ENCODE measurements around the gene HSD3B7.
"Not testable (repeated sequence)": the region's sequence is repeated elsewhere in the genome, so short reads cannot be mapped to it uniquely, and the experiment has no call there.

Gene HSD3B7

GRCh38 chr16:31008551-31008950 lies 23.5 kb downstream of the HSD3B7 start:
- in situ Hi-C loops (cut with MboI; ENCODE audit: low pct_unique_long_range_greater_than_20kb, low sequenced_read_pairs, unreplicated experiment), result no loop called here
- TF ChIP-seq CTCF (IDR thresholded peaks at IDR 0.05; ENCODE audit: extremely low read depth, insufficient read depth, missing control alignments), result no peak
- DNase-seq (ENCODE audit: low spot score), result no peak

GRCh38 chr16:31009120-31009519 lies 24.1 kb downstream of the HSD3B7 start:
- in situ Hi-C loops (cut with MboI; ENCODE audit: low pct_unique_long_range_greater_than_20kb, low sequenced_read_pairs, unreplicated experiment), result no loop called here
- no peak for TF ChIP-seq CTCF (IDR thresholded peaks at IDR 0.05; ENCODE audit: extremely low read depth, insufficient read depth, missing control alignments)
- no peak for DNase-seq (ENCODE audit: low spot score)

- peak; percentile 15 for TF ChIP-seq CTCF (IDR thresholded peaks at IDR 0.05; ENCODE audit: extremely low read depth, insufficient read depth, missing control alignments)
- in situ Hi-C loops (cut with MboI; ENCODE audit: low pct_unique_long_range_greater_than_20kb, low sequenced_read_pairs, unreplicated experiment), result no loop called here
- DNase-seq (ENCODE audit: low spot score), result no peak
Observed at GRCh38 chr16:31009894-31010584, 25.0 kb downstream of the HSD3B7 start.

GRCh38 chr16:31010585-31011325 lies 25.7 kb downstream of the HSD3B7 start, which contains the start of gene STX1B:
Gene STX1B, minus strand, starts transcription at chr16:31010638. Its CDS starts 242 bp downstream, at chr16:31010396.
- in situ Hi-C loops (cut with MboI; ENCODE audit: low pct_unique_long_range_greater_than_20kb, low sequenced_read_pairs, unreplicated experiment), result no loop called here
- no peak for DNase-seq (ENCODE audit: low spot score)
- TF ChIP-seq CTCF (IDR thresholded peaks at IDR 0.05; ENCODE audit: extremely low read depth, insufficient read depth, missing control alignments), result no peak

GRCh38 chr16:31011815-31012214 lies 26.8 kb downstream of the HSD3B7 start:
- in situ Hi-C loops (cut with MboI; ENCODE audit: low pct_unique_long_range_greater_than_20kb, low sequenced_read_pairs, unreplicated experiment); DNase-seq (ENCODE audit: low spot score): not testable (repeated sequence)

- in situ Hi-C loops (cut with MboI; ENCODE audit: low pct_unique_long_range_greater_than_20kb, low sequenced_read_pairs, unreplicated experiment); DNase-seq (ENCODE audit: low spot score): not testable (repeated sequence)
Observed at GRCh38 chr16:31013292-31013691, 28.3 kb downstream of the HSD3B7 start.

- in situ Hi-C loops (cut with MboI; ENCODE audit: low pct_unique_long_range_greater_than_20kb, low sequenced_read_pairs, unreplicated experiment), result no loop called here
Observed at GRCh38 chr16:31016018-31016417, 31.0 kb downstream of the HSD3B7 start.

GRCh38 chr16:31017756-31018155 lies 32.7 kb downstream of the HSD3B7 start:
- in situ Hi-C loops (cut with MboI; ENCODE audit: low pct_unique_long_range_greater_than_20kb, low sequenced_read_pairs, unreplicated experiment); DNase-seq (ENCODE audit: low spot score): not testable (repeated sequence)

More at GRCh38 chr16:31016018-31016417, 31.0 kb downstream of the HSD3B7 start:
- TF ChIP-seq CTCF (IDR thresholded peaks at IDR 0.05; ENCODE audit: extremely low read depth, insufficient read depth, missing control alignments), result peak; percentile 25
- no peak for DNase-seq (ENCODE audit: low spot score)
